NCI-H2196 treated with DMSO at 0.1 percent for 48 hours (cell line): ENCODE measurements around the gene MT1E.

Source experiments
- DNase-seq: peaks from one replicate; lab custom pipeline; 2025; ENCODE audit not compliant: unreplicated experiment; lab: John Stamatoyannopoulos, UW

Gene MT1E

DNA sequence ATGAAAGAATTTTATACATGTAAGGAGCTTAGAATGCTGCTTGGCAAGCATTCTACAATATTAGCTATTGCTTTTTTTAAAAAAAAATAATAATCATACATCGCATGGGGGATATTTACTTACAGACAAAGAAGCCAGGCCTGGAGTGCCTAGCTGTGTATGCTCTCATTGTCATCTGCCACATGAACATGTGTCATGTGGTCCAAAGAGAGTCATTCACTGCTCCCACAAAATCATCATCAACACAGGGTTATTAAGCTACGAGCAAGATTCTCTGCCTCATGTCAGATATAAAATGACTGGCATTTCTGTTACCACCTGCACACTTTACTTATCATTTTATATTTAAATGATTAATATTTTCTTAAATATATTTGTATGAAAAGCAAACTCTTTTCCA is 1.9 kb upstream of the MT1E start:
- DNase-seq, result no peak

DNA sequence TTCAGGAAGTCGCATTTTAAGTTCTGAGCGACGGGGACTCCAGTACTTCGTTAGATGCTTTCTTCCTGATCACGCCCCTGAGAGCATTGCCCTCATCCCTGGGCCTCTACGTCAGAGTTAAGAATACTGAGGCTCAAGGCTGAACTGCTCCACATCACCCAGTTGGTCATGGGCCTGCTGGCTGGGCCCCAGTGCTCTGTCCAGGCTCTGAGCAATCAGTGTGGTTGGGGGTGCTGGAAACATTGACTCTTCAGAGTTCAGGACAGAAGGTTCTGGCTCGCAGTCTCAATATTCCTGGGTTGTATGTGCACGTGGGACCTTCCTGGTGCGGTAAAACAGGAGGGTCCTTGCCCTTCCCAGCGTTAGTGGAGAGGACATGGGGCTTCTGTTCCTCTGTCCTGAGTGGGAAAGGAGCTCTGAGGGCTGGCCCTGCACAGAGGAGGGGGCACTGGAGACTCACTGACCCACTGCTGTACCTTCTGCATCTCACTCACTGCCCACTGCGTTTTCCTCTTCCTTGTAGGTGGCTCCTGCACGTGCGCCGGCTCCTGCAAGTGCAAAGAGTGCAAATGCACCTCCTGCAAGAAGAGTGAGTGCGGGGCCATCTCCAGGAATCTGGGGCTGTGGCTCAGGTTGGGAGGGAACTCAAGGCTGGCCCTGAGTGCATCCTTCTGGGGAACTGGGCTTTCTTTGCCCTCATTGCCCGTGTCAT is 518 bp downstream of the MT1E start:
- DNase-seq, result no peak

DNA sequence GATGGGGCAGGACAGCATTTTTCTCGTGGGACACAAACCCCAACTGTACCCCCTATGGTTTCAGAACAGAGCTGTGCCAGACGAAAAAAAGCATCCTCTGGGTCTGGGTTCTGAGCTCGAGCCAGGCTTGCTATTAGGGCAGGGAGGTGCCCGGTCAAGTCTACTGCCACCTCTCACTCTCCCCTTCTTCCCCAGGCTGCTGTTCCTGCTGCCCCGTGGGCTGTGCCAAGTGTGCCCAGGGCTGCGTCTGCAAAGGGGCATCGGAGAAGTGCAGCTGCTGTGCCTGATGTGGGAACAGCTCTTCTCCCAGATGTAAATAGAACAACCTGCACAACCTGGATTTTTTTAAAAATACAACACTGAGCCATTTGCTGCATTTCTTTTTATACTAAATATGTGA is 1.1 kb downstream of the MT1E start:
- no peak for DNase-seq

DNA sequence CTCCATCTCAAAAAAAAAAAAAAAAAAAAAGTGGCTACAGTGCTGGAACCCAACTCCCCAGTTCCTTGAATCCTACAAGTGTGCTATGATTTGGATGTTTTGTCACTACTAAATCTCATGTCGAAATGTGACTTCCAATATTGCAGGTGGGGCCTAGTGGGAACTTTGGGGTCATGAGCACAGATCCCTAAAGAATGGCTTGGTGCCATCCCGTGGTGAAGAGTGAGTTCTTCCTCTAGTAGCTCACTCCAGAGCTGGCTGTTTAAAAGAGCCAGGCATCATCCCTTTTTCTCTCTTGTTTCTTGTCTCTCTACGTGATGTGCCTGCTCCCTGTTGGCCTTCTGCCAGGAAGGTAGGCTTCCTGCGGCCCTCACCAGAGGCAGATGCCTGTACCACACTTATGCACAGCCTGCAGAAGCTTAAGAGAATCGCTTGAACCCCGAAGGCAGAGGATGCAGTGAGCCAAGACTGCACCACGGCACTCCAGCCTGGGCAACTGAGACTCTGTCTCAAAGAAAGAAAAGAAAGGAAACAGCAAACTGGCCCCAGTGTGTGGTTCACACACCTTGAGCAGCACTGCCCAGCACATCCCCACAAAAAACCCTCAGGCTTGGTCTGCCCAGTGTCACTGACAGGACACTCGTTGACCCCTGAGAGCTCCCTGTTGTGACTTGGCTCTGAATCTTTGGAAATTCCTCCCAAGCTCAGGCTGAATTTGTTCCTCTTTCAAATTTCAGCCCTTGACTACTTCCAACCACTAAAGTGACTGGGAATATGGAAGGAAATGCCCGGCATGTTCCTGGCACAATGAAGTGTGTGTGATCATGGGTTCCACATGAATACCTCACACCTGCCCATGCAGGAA is 3.1 kb downstream of the MT1E start:
- DNase-seq, result no peak

DNA sequence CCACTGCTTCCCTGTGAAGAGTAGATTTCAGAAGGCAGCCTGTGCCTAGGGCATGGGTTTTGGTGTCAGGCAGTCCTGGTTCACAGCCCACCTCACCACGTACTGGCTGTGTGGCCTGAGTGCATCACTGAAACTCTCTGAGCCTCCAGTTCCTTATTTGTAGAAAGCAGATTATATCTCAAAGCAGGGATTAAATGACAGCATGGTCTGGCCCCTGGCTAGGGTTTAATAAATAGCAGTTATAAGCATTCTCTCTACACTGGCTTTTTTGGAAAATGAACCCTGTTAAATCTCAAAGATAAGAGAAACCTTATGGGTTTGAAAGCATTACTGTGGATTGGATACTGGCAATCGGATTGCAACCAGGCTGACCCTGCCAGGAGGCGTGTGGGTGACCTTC is 4.0 kb downstream of the MT1E start:
- no peak for DNase-seq

DNA sequence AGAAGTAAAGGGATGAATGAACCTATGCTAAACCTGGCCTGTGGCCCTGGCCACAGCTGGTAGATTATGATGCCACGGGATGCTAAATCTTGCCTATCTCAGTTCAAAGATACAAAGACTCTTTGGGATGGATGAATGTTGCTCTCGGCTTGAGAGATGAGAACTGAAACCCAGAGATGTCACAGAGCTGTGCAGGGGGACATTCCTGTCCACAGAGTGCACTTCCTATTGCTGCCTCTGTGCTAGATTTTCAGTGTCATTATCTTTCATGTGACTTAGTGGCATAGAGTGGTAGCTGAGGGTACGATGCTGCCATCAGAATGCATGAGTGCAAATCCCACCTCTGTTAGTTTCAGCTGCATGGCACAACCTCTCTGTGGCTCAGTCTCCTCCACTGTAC is 4.6 kb downstream of the MT1E start:
- no peak for DNase-seq

DNA sequence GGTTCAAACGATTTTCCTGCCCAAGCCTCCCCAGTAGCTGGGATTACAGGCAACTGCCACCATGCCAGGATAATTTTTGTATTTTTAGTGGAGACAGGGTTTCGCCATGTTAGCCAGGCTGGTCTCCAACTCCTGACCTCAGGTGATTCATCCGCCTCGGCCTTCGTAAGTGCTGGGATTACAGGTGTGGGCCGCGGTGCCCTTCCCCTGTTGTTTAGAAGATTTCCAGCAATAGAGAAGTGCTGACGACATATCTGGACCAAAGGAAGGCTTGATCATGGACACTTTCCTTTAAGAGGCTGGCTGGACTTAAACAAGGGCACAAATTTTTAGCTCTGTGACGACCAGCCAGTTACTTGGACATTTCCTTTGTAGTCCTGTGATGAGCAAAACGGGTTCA is 5.6 kb downstream of the MT1E start:
- no peak for DNase-seq

DNA sequence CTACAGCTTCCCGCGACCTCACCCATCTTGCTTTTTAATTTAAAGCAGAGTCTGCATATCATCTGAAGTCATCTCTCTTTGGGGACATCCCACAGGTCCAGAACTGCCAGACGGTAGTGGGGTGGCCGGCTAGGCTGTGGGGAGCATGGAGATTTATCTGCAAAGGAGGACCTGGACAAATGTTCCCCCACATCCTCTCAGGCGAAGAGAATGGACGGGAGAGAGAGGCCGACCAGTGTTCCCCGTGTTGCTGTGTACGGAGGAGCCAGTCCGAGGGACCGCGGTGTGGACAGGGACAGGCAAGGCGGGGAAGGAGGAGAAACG is 6.2 kb downstream of the MT1E start:
- no peak for DNase-seq

DNA sequence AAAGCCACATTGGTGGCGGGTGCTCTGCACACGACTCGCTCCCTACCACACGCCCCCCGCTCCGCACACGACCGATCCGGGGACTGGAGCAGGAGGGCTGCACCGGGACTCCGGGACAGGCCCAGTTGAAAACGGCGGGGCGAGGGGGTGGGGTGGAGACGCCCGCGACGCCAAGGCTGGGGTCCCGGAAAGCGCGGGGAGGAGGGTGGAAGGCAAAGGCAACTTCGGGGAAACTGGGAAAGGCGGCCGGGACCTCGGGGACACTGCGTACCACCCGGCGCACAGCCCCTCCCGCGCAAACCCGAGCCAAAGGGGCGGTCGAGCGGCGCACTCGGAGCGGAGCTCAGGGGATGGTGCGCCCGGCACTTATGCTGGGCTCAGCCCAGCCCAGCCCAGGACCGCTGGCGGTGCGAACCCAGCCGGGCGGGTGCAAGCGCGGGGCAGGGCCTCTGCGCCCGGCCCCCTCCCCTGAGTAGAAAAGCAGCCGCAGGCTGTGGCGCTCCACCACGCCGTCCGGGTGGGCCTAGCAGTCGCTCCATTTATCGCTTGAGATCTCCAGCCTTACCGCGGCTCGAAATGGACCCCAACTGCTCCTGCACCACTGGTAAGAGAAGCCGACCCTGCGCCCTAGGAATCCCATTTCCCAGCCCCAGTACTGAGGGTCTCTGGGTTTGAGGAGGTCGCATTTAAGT is 6.7 kb downstream of the MT1E start, which contains the start of gene MT1M:
MT1M (plus strand) TSS at position 504 of the 692 bp plus-strand sequence; CDS start at position 577, 73 bp downstream.
- DNase-seq, result no peak

DNA sequence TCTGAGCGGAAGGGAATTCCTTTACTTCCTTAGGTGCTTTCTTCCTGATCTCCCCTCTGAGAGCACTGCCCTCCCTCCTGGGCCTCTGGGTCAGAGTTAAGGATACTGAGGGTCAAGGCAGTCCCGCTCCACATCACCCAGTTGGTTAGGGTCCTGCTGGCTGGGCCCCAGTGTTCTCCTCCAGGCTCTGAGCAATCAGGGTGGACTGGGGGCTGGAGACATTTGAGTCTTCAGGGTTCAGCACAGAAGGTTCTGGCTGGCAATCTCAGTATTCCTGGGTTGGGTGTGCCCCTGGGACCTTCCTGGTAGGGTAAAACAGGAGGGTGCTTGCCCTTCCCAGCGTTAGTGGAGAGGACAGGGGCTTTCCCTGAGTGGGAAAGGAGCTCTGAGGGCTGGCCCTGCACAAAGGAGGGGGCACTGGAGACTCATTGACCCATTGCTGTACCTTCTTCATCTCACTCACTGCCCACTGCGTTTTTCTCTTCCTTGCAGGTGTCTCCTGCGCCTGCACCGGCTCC is 7.3 kb downstream of the MT1E start:
- DNase-seq, result no peak

DNA sequence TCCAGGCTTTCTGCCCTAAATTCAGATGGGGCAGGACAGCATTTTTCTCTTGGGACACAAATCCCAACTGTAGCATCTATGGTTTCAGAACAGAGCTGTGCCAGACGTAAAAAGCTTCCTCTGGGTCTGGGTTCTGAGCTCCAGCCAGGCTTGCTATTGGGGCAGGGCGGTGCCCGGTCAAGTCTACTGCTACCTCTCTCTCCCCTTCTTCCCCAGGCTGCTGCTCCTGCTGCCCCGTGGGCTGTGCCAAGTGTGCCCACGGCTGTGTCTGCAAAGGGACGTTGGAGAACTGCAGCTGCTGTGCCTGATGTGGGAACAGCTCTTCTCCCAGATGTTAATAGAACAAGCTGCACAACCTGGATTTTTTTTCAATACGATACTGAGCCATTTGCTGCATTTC is 8.0 kb downstream of the MT1E start:
- DNase-seq, result no peak

DNA sequence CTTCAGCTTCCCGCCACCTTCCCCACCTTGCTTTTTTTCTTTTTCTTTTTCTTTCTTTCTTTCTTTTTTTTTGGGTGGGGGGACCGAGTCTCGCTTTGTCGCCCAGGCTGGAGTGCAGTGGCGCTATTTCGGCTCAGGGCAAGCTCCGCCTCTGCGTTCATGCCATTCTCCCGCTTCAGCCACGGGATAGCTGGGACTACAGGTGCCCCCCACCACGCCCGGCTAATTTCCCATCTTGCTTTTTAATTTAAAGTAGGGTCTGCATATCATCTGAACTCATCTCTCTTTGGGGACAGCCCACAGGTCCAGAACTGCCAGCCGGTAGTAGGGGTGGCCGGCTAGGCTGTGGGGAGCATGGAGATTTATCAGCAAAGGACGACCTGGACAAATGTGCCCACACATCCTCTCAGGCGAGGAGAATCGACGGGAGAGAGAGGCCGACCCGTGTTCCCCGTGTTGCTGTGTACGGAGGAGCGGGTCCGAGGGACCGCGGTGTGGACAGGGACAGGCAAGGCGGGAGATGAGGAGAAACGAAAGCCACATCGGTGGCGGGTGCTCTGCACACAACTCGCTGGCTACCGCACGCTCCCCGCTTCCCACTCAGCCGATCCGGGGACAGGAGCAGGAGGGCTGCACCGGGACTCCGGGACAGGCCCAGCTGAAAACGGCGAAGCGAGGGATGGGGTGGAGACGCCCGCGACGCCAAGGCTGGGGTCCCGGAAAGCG is 9.3 kb downstream of the MT1E start:
- no peak for DNase-seq

DNA sequence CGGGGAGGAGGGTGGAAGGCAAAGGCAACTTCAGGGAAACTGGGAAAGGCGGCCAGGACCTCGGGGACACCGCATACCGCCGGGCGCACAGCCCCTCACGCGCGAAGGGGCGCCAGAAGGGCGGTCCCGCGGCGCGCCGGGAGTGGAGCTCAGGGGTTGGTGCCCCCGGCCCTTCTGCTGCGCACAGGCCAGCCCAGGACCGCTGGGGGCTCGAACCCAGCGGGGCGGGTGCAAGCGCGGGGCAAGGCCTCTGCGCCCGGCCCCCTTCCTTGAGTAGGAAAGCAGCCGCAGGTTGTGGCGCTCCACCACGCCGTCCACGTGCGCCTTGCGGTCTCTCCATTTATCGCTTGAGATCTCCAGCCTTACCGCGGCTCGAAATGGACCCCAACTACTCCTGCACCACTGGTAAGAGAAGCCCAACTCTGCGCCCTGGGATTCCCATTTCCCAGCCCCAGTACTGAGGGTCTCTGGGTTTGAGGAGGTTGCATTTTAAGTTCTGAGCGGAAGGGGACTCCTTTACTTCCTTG is 9.9 kb downstream of the MT1E start:
- no peak for DNase-seq

DNA sequence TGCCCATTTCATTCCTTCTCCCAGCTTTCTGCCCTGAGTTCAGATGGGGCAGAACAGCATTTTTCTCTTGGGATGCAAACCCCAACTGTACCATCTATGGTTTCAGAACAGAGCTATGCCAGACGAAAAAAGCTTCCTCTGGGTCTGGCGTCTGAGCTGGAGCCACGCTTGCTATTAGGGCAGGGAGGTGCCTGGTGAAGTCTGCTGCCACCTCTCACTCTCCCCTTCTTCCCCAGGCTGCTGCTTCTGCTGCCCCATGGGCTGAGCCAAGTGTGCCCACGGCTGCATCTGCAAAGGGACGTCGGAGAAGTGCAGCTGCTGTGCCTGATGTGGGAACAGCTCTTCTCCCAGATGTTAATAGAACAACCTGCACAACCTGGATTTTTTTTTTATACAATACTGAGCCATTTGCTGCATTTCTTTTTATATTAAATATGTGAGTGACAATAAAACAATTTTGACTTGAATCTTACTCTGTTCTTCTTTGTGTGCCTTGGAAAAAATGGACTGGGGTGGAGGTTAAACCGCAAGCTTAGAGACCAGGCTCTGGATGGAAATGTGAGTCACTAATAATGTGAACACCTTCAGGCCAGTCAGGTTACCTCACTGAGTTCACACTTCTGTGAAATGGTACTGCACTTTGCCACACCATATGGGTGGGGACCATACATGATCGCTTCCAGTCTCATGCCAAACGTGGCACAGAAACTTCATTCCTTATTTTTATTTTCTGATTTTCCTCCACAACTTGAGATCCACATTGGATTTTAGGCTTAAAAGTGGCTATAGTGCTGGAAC is 11.2 kb downstream of the MT1E start:
- DNase-seq, result no peak

DNA sequence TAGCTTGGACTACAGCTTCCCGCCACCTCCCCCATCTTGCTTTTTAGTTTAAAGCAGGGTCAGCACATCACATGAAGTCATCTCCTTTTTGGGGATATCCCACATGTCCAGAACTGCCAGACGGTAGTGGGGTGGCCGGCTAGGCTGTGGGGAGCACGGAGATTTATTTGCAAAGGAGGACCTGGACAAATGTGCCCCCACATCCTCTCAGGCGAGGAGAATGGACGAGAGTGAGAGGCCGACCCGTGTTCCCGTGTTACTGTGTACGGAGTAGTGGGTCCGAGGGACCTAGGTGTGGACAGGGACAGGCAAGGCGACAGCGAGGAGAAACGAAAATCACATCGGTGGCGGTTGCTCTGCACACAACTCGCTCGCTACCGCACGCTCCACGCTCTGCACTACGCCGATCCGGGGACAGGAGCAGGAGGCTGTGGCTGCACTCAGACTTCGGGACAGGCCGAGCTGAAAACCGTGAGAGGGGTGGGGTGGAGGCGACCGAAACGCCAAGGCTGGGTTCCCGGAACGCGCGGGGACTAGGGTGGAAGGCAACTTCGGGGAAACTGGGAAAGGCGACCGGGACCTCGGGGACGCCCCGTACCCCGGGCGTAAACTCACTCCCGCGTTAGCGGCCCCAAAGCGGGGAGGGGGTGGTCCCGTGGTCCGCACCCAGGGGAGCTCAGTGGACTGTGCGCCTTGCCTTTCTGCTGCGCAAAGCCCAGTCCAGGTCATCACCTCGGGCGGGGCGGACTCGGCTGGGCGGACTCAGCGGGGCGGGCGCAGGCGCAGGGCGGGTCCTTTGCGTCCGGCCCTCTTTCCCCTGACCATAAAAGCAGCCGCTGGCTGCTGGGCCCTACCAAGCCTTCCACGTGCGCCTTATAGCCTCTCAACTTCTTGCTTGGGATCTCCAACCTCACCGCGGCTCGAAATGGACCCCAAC is 12.5 kb downstream of the MT1E start, which contains the start of gene MT1A:
MT1A (plus strand) TSS at position 853 of the 937 bp plus-strand sequence; CDS start at position 926, 73 bp downstream.
- no peak for DNase-seq

DNA sequence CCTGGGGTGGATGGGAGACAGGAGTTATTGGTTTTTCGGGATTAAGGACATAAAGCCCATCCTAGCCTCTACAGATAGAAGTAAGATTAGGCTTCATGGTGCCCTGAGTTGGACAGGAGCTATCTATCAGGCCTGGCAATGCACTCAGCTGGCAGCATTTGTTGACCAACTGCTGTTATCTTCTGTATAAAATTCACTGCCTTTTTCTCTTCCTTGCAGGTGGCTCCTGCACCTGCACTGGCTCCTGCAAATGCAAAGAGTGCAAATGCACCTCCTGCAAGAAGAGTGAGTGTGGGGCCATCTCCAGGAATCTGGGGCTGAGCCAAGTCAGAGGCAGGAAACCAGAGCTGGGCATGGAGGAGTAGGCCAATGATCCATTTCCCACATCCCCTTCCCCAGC is 13.5 kb downstream of the MT1E start:
- DNase-seq, result no peak

DNA sequence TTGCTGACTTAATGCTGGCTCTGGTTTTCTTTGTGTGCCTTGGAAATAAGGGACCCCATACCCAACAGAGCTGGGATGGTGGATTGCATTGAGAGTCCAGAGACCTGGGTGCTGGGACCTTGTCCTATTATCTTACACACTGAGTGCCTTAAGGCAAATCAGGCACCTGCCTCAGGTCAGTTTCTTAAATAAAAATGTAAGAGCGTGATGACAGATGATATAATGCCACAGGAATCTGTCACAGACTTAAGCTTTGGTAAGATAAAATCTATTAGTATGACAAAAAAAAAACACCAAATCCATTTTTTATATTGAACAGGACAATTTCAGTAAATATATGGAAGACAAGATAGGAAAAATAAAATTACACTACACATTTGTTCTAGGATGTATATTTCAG is 14.5 kb downstream of the MT1E start:
- no peak for DNase-seq

DNA sequence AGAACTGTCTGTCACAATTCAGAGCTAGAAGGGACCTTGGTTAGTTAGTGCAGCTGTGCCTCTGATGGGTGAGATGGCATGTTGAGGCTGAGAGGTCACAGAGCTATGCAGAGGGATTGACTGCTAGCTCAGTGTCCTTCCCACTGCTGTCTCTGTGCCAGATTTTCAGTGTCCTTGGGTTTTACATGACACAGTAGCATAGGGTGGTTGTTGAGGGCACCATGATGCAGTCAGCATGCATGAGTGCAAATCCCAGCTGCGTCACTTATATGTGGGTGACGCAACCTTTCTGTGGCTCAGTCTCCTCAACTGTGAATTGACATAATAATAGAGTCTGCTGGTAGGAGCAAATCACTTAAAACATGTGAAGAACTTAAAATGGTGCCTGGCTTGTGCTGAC is 15.6 kb downstream of the MT1E start:
- DNase-seq, result no peak
